ENCODE results near the gene EXOC6B.

DNA sequence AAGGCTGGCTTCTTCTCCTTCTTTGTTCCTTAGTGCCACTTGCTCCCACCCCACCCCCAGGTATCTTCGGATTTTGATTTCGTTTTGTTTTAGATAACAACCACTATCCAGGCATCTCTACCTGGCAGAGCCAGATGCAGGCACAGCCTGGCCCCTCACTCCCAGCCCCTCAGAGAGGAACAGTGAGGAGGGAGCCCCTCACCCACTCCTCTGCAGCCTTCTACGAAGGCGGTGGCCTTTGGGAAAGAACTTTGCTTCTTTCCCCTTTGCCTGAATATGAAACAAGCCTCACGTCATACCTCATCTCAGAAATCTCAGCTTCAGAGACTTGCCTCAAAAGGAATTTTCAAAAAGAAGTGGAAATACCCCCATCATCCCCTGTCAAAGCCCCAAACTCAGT is 671.9 kb downstream of the EXOC6B start:
- no peak for TF ChIP-seq CTCF (IDR thresholded peaks at IDR 0.05)
- TF ChIP-seq POLR2A (IDR thresholded peaks at IDR 0.05): no peak

All from body of pancreas (tissue), 4 donors.